ENCODE data around the gene CMTM3.

GRCh38 chr16:66634527-66635196 lies 30.2 kb downstream of the CMTM3 start:
- TF ChIP-seq, protein P1, sequence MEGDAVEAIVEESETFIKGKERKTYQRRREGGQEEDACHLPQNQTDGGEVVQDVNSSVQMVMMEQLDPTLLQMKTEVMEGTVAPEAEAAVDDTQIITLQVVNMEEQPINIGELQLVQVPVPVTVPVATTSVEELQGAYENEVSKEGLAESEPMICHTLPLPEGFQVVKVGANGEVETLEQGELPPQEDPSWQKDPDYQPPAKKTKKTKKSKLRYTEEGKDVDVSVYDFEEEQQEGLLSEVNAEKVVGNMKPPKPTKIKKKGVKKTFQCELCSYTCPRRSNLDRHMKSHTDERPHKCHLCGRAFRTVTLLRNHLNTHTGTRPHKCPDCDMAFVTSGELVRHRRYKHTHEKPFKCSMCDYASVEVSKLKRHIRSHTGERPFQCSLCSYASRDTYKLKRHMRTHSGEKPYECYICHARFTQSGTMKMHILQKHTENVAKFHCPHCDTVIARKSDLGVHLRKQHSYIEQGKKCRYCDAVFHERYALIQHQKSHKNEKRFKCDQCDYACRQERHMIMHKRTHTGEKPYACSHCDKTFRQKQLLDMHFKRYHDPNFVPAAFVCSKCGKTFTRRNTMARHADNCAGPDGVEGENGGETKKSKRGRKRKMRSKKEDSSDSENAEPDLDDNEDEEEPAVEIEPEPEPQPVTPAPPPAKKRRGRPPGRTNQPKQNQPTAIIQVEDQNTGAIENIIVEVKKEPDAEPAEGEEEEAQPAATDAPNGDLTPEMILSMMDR (IDR thresholded peaks at IDR 0.05) = no peak
- TF ChIP-seq POLR2A (IDR thresholded peaks at IDR 0.05) = no peak
